Epithelial cell of proximal tubule (primary cell): ENCODE measurements around the gene RHOH. TPM values are rescaled to one million over a fixed set of nuclear protein-coding genes. Genes with fewer than 3 reads are reported as not detected.

ENCODE experiments used
- DNase-seq: peaks from one replicate; pipeline ENCODE4 v3.0.0-alpha.2; 2011; ENCODE audit warnings: low read depth
- H3K4me3 ChIP-seq: 2 replicates; pipeline ENCODE4 v1.5.1; 2011; ENCODE audit warnings: low read depth, mild to moderate bottlenecking, low read length
- total RNA-seq: library from RNA; depleted of rRNA; stranded (reverse); fragments of >200 nt; gene quantifications from 2 replicates; pipeline ENCODE4 v1.2.3, GENCODE V29; 2015
- TF ChIP-seq, protein P1 (sequence below): conservative IDR thresholded peaks from 2 replicates; pipeline ENCODE4 v1.5.1; 2012; ENCODE audit warnings: low read depth, mild to moderate bottlenecking, low read length

Gene RHOH
- total RNA-seq, 1 donor from 2014 or later: not detected

DNA sequence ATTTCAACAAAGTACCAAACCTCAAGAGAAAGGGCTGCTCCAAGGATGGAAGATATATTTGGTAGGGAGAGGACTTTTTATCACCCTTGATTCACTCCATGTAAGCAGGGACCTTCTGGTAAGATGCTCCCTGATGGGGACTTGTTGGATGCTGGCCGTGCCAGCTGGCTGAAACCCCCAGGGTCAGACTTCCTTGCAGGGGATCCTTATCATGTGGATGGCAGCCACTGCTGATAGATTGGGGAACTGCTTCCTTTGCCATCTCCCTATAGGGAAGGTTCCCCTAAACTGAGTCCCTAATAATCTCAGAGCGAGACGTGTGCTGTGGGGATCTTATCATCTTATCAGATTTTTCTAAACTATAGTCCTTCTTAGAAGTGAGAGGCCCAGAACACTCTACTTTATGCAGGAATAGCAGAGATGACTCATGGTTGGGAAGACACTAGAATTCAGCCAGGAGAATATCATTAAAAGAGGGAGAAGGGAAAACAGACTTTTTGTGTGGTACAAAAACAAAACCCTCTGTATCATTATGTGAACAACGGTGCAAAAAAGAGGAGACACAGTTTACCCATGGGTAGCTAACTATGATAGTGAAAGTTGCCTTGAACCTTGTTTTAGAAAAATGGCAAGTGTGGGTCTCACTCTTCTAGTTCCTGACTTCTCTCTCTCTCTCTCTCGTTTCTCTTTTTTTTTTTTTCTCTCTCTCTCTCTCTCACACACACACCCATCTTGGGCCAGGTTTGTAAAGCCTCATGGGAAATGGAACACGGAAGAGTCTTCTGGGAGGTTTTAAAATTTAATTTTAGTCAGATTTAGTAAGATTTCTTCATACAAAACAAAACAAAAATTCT, 16.1 kb downstream of the RHOH start:
- TF ChIP-seq, protein P1, sequence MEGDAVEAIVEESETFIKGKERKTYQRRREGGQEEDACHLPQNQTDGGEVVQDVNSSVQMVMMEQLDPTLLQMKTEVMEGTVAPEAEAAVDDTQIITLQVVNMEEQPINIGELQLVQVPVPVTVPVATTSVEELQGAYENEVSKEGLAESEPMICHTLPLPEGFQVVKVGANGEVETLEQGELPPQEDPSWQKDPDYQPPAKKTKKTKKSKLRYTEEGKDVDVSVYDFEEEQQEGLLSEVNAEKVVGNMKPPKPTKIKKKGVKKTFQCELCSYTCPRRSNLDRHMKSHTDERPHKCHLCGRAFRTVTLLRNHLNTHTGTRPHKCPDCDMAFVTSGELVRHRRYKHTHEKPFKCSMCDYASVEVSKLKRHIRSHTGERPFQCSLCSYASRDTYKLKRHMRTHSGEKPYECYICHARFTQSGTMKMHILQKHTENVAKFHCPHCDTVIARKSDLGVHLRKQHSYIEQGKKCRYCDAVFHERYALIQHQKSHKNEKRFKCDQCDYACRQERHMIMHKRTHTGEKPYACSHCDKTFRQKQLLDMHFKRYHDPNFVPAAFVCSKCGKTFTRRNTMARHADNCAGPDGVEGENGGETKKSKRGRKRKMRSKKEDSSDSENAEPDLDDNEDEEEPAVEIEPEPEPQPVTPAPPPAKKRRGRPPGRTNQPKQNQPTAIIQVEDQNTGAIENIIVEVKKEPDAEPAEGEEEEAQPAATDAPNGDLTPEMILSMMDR: no peak
- H3K4me3 ChIP-seq: no peak overlapping the region
- no peak for DNase-seq

DNA sequence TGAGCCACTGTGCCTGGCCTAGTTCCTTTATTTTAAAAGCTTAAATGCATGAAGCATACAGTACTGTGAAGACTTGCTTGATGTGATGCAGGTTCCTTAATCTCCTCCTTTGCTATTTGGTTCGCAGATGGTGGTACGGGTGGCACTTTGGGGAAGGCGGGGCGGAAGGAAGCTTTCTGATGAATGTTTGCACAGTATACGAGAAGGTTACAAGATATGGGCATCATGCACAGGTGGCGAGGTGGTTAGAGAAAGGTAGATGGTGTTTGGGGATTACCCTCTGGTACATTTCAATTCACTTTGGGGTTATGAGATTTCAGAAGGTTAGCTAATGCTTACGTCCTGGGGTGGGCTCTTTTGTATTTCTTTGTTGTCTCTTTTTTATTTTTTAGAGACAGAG, 17.2 kb downstream of the RHOH start:
- no peak overlapping the region for H3K4me3 ChIP-seq
- DNase-seq: no peak
- TF ChIP-seq, protein P1: no peak

DNA sequence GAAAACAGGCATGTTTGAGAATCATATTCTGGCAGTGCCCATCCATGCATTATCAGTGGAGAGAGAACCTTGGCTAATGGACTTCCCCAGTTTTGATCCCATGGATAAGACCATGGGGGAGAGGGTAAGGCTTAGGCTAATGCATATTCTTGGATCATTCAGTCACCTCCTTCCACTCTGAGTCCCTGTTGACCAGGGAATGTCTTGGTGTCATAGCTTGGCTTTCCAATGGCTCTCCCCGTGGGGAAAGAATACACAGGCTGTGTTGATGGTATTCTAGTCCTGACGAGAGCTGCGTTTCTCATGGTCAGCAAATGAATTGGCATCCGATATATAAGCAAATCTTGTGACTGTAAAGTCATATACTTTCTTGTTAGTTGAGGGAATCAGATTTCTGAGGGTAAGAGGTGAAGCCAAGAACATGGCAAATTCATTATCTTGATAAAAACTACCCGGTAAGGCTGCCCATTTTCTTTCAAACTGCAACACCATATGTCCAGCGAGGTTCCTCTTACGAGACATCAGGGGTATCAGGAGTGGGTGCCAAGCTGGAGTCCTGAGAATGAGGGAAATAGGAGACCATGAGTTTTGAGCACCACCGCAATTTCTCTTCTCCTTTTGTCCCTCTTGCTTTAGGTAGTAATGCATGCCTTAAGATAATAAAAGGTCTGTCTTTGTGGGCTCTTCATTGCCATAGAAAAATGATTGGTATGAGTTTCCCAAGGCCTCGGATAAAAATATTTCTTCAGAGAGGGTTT, 18.0 kb downstream of the RHOH start:
- no peak overlapping the region for H3K4me3 ChIP-seq
- DNase-seq: no peak
- TF ChIP-seq, protein P1: no peak

DNA sequence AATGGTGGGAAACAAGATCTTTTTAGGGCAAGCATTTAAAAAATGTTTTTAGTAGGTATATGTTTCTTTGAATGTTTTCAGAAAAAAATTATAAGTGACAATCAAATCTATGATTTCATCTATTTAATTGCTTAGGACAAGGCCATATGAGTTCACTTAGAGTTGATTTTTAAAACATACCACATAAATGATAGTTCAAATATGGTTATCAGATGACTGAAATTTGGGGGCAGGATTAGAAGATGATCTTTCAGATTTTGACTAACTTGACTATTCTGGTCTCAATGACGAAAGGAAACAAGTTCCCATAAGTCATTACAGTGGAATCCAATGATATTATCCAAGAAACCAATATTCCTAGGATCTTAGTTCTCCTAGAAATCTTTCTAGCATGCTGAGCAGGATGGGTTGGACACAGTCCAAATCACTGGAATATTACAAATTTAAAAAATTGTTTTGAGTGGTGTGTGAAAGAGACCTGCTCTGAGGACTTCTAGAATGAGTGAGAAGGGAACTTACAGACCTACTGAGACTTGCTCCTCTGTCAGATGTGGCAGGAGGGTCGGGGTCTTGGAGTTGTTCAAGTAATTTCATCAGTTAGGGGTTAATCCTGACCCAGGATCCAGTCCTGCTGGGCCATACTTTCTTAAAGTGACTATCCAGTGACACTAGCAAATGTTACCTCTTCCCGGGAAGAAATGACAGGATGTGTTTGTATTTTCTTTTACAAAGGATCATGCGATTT, 20.0 kb downstream of the RHOH start:
- TF ChIP-seq, protein P1: no peak
- H3K4me3 ChIP-seq: no peak overlapping the region
- DNase-seq: no peak

DNA sequence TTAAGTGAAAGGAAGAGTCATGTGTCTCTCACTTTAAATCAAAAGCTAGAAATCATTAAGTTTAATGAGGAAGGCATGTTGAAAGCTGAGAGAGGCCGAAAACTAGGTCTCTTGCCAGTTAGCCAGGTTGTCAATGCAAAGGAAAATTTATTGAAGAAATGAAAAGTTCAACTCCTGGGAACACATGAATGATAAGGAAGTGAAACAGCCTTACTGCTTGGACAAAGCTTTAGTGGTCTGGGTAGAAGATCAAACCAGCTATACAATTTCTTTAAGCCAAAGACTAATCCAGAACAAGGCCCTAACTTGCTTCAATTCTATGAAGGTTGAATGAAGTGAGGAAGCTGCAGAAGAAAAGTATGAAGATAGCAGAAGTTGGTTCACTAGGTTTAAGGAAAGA, 24.9 kb downstream of the RHOH start:
- TF ChIP-seq, protein P1: no peak
- DNase-seq: no peak
- H3K4me3 ChIP-seq: no peak overlapping the region

DNA sequence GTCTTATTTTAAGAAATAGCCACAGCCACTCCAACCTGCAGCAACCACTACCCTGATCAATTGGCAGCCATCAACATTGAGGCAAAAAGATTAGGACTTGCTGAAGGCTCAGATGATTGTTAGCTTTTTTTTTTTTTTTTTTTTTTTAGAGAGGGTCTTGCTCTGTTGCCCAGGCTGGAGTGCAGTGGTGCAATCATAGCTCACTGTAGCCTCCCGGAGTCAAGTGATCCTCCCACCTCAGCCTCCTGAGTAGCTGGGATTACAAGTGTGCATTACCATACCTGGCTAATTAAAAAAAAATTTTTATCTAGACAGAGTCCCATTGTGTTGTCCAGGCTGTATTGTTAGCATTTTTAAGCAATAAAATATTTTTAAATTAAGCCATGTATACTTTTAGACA, 26.5 kb downstream of the RHOH start:
- TF ChIP-seq, protein P1: no peak
- H3K4me3 ChIP-seq: no peak overlapping the region
- DNase-seq: no peak
